ENCODE measurements around the gene RTN4IP1. TPM values are rescaled to one million over a fixed set of nuclear protein-coding genes. Genes with fewer than 3 reads are reported as not detected.

RTN4IP1 gene
- total and polyA plus RNA-seq, 2 of the 13 experiments (the other 11 are each of a cell fraction or from before 2014, with no cell fraction given): 5.5 to 17.2 TPM

- Histone ChIP-seq H3K79me2 (ENCODE audit: insufficient read depth, low read length) (no peaks in the 10 kb centered on the region), H2AFZ (ENCODE audit: low read length) (no peak overlapping the region), H3K27me3 (ENCODE audit: control insufficient read depth in 1 of 2, insufficient read depth in 2 of 2, low read length in 2 of 2) (no peaks in the 10 kb centered on the region), H3K4me2 (ENCODE audit: low read depth, low read length) (no peak overlapping the region), H3K4me3 (replicated peaks in 1 of 3; ENCODE audit: insufficient read depth in 1 of 3, low read depth in 2 of 3, low read length in 3 of 3) (no peak overlapping the region), H3K27ac (ENCODE audit: extremely low read length, insufficient read depth, low read length) (no peak overlapping the region), H3K36me3 (replicated peaks in 1 of 2; ENCODE audit: control insufficient read depth in 1 of 2, insufficient read depth in 2 of 2, low read length in 2 of 2) (no peaks in the 10 kb centered on the region; a peak in 1 of 5 replicates), H3K4me1 (ENCODE audit: insufficient read depth, low read length) (no peaks in the 10 kb centered on the region), H3K9me3 (ENCODE audit: low read length) (no peaks in the 10 kb centered on the region), H4K20me1 (ENCODE audit: insufficient read depth, low read length) (no peaks in the 10 kb centered on the region), H3K9ac (ENCODE audit: insufficient read depth, low read depth, low read length) (no peak overlapping the region)
- POLR2A ChIA-PET: no interaction called here
- CTCF ChIA-PET (ENCODE audit: low intra/inter-chr PET ratio, low total read pairs): no interaction called here
- in situ Hi-C loops (cut with HindIII; ENCODE audit: extremely low pct_ligation_motif_present, low pct_unique_long_range_greater_than_20kb) (no loop called here), intact Hi-C loops (cut with micrococcal nuclease; ENCODE audit: unreplicated experiment) (no loop called here)
- FAIRE-seq (no peak), DNase-seq (ENCODE audit: low spot score) (no peak), ATAC-seq (no peak)
- 82% methylated on average over 3 of the region's 3 CpGs for WGBS (ENCODE audit: low lambda C conversion rate)
- no TSS peak for BruUV-seq (replicated peaks)
- no peak for TF ChIP-seq ARID4A (CRISPR knock-in tag; IDR thresholded peaks at IDR 0.05; ENCODE audit: borderline replicate concordance)
- TF ChIP-seq ZFP62 (CRISPR knock-in tag; IDR thresholded peaks at IDR 0.05): no peak
- no peak for TF ChIP-seq HNRNPLL (IDR thresholded peaks at IDR 0.05; ENCODE audit: low read depth, low read length, poor library complexity, severe bottlenecking)
- TF ChIP-seq, protein P1, sequence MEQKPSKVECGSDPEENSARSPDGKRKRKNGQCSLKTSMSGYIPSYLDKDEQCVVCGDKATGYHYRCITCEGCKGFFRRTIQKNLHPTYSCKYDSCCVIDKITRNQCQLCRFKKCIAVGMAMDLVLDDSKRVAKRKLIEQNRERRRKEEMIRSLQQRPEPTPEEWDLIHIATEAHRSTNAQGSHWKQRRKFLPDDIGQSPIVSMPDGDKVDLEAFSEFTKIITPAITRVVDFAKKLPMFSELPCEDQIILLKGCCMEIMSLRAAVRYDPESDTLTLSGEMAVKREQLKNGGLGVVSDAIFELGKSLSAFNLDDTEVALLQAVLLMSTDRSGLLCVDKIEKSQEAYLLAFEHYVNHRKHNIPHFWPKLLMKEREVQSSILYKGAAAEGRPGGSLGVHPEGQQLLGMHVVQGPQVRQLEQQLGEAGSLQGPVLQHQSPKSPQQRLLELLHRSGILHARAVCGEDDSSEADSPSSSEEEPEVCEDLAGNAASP (CRISPR knock-in tag; IDR thresholded peaks at IDR 0.05; ENCODE audit: borderline replicate concordance): no peak
- no peak for TF ChIP-seq ZNF589 (CRISPR knock-in tag; conservative IDR thresholded peaks at IDR 0.05)
- no peak for TF ChIP-seq ZNF318 (CRISPR knock-in tag; IDR thresholded peaks at IDR 0.05)
- TF ChIP-seq KMT2A (CRISPR knock-in tag; IDR thresholded peaks at IDR 0.05): no peak
- TF ChIP-seq, protein P2, sequence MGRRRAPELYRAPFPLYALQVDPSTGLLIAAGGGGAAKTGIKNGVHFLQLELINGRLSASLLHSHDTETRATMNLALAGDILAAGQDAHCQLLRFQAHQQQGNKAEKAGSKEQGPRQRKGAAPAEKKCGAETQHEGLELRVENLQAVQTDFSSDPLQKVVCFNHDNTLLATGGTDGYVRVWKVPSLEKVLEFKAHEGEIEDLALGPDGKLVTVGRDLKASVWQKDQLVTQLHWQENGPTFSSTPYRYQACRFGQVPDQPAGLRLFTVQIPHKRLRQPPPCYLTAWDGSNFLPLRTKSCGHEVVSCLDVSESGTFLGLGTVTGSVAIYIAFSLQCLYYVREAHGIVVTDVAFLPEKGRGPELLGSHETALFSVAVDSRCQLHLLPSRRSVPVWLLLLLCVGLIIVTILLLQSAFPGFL (CRISPR knock-in tag; IDR thresholded peaks at IDR 0.05): no peak
- TF ChIP-seq ZNF792 (CRISPR knock-in tag; IDR thresholded peaks at IDR 0.05): no peak
- TF ChIP-seq ZNF572 (CRISPR knock-in tag; IDR thresholded peaks at IDR 0.05): no peak
Observed at GRCh38 chr6:106671651-106672050, 42.4 kb upstream of the RTN4IP1 start.

All from HepG2 (cell line).